Duodenal mucosa (tissue), 2 donors: ENCODE measurements around the gene GNB5.

ENCODE experiments used
- H3K27ac ChIP-seq: one replicate; pipeline ENCODE4 v1.7.0; 2013; ENCODE audit warnings: low read depth, low read length
- H3K27me3 ChIP-seq, 2 donors: one replicate each; pipeline ENCODE4 v1.7.0; 2013; ENCODE audit warnings: low read length in 2 of 2, control low read depth in 1 of 2; ENCODE audit not compliant: insufficient read depth in 2 of 2, control insufficient read depth in 1 of 2
- H3K36me3 ChIP-seq, 2 donors: one replicate each; pipeline ENCODE4 v1.7.0; 2013; ENCODE audit warnings: low read length in 2 of 2, control low read depth in 1 of 2; ENCODE audit not compliant: insufficient read depth in 2 of 2, control insufficient read depth in 1 of 2
- H3K4me1 ChIP-seq, 2 donors: one replicate each; pipeline ENCODE4 v1.7.0; 2013; ENCODE audit warnings: low read length in 2 of 2, control low read depth in 1 of 2; ENCODE audit not compliant: insufficient read depth in 2 of 2, control insufficient read depth in 1 of 2
- H3K4me3 ChIP-seq, 2 donors: one replicate each; pipeline ENCODE4 v1.7.0; 2013; ENCODE audit warnings: low read length in 2 of 2, low read depth in 1 of 2
- H3K9ac ChIP-seq, 2 donors: one replicate each; pipeline ENCODE4 v1.7.0; 2013; ENCODE audit warnings: low read length in 2 of 2, low read depth in 1 of 2
- H3K9me3 ChIP-seq, 2 donors: one replicate each; pipeline ENCODE4 v1.7.0; 2013; ENCODE audit warnings: low read length in 2 of 2, control low read depth in 1 of 2; ENCODE audit not compliant: control insufficient read depth in 1 of 2

GNB5 gene

DNA sequence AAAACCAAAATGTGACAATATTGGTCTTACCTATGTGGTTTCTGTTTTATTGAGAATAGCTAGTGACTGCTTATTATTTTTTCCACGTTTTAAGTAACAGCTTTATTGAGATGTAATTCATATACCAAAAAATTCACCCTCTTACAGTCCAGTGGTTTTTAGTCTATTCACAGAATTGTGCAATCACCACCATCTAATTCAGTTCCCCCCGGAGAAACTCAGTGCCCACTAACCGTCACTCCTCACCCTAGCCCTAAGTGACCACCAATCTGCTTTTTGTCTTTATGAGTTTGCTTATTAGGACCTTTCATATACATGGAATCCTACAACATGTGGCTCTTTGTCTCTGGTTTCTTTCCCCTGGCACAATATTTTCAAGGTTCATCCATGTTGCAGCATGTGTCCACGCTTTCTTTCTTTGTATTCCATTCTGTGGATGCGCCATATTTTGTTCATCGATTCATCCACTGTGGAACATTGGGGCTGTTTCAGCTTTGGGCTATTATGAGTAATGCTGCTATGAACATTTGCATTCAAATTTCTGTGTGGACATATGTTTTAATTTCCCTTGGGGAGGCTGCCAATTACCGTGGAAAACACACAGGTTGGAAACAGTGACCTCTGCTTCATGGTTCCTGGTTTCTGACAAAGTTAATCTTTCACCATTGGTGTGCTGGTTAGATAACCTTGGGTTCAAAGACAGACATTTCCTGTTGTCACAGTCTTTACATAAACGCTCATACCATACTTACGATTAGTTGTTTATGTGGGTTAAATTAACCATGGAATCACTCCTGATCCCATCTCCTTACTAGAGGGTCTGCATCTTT is 75.4 kb downstream of the GNB5 start:
- peak overlapping the region; percentile 23 for H3K27ac ChIP-seq
- H3K9ac ChIP-seq, result no peak overlapping the region
- peak overlapping the region in 1 of 2 donors; percentile 7 for H3K4me3 ChIP-seq
- H3K9me3 ChIP-seq, result no peaks in the 10 kb centered on the region
- no peaks in the 10 kb centered on the region for H3K36me3 ChIP-seq
- H3K4me1 ChIP-seq, result peaks cover 14 to 16% of the 10 kb centered on the region in 2 donors
- no peaks in the 10 kb centered on the region for H3K27me3 ChIP-seq

DNA sequence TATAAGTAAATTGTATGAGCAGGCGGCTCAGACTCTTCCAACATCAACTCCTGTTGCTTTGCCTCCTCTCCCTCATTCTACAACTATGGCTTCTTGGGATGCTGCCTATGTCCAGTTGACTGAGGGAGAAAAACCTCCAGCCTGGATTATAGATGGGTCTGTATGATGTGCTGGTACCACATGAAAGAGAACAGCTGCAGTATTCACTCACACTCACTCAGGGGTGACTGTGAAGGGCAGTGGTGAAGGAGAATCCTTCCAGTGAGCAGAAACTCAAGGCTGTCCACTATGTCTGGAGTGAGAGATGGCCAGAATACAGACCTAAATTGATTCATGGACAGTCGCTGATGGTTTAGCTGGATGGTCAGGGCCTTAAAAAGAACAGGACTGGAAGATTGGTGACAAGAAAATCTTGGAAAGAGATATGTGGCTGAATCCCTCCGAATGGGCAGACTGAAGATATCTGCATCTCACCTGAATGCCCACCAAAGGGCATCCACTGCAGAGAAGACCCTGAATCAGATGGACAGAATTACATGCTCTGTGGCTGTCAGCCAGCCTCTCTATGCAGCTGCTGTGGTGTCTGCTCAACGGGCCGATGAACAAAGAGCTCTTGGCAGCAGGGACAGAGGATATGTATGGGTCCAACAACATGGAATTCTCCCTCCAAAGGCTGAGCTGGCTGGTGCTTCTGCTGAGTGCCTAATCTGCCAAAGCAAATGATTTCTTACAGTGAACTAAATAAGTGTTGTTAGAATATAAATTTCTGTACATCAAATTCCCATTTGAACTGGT is 76.7 kb downstream of the GNB5 start:
- Histone ChIP-seq H3K9ac (no peak overlapping the region), H3K36me3 (no peaks in the 10 kb centered on the region), H3K4me1 (peaks cover 14 to 16% of the 10 kb centered on the region in 2 donors), H3K27me3 (no peaks in the 10 kb centered on the region), H3K4me3 (no peak overlapping the region), H3K9me3 (no peaks in the 10 kb centered on the region), H3K27ac (no peak overlapping the region)

DNA sequence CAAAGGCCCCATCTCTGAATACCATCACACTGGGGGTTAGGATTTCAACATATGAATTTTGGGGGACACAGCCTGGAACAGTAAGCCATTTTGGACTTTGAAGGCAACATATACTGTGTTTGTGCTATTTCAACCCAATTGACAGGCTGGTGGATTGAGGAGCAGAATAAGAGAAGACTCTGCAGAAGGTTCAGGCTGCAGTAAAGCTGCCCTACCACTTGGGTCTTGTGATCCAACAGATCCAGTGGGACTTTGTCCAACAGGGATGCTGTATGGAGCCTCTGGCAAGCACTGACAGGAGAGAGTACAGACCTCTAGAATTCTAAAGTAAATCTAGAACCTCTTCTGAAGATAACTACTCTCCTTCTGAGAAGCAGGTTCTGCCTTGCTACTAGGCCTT is 77.5 kb downstream of the GNB5 start:
- no peaks in the 10 kb centered on the region for H3K27me3 ChIP-seq
- no peak overlapping the region for H3K27ac ChIP-seq
- no peaks in the 10 kb centered on the region for H3K9me3 ChIP-seq

DNA sequence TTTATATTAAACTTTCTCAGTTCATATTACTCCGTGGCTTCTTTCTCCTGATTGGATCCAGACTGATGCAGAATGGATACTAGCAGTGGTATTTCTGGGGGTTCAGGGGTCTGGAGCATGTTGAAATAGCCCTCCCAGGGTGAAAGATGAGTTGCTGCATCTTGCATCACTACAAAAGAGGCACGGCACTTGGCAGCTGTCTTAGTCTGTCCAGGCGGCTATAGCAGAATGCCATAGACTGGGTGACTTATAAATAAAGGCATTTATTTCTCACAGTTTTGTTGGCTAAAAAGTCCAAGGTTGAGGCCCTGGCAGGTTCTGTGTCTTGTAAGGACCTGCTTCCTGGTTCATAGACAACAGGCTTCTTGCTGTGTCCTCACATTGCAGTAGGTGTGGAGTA is 78.0 kb downstream of the GNB5 start:
- no peaks in the 10 kb centered on the region for H3K9me3 ChIP-seq
- H3K9ac ChIP-seq, result no peak overlapping the region
- no peak overlapping the region for H3K27ac ChIP-seq
- H3K4me3 ChIP-seq, result no peak overlapping the region
- H3K36me3 ChIP-seq, result no peaks in the 10 kb centered on the region
- no peaks in the 10 kb centered on the region for H3K27me3 ChIP-seq
- H3K4me1 ChIP-seq, result peaks cover 14 to 16% of the 10 kb centered on the region in 2 donors

More for the DNA sequence above, 77.5 kb downstream of the GNB5 start:
- no peaks in the 10 kb centered on the region for H3K36me3 ChIP-seq
- no peak overlapping the region for H3K4me3 ChIP-seq
- H3K4me1 ChIP-seq, result peaks cover 14 to 16% of the 10 kb centered on the region in 2 donors
- H3K9ac ChIP-seq, result no peak overlapping the region

DNA sequence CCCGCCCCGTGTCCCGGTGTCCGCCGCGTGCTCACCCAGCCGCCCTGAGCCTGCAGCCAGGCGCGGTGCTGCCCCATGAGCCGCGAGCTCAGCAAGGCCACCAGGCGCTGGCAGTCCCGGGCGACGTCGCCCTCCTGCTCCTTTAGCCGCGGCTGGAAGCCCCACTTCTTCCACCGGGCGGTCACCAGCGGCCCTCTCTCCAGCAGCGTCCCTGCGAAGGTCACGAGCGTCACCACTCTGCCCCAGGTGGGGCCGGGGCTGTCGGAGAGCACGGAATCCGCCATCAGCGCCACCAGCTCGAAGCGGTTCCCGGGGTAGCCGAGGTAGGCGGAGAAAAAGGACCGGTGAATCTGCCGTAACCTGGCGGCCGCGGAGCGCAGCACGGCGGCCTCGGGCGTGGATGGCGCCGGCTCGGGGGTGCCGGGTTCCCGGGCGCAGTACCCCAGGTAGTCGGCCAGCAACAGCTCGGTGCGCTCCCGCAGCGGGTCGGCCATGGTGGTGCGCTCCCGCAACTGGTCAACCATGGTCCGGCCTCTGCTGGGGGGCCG is 78.9 kb downstream of the GNB5 start:
- H3K27ac ChIP-seq, result no peak overlapping the region
- no peaks in the 10 kb centered on the region for H3K36me3 ChIP-seq
- H3K4me3 ChIP-seq, result peak overlapping the region; percentile 55 to 58
- H3K4me1 ChIP-seq, result peaks cover 14 to 16% of the 10 kb centered on the region in 2 donors
- H3K9me3 ChIP-seq, result no peaks in the 10 kb centered on the region
- no peaks in the 10 kb centered on the region for H3K27me3 ChIP-seq
- peak overlapping the region in 1 of 2 donors; percentile 65 for H3K9ac ChIP-seq

DNA sequence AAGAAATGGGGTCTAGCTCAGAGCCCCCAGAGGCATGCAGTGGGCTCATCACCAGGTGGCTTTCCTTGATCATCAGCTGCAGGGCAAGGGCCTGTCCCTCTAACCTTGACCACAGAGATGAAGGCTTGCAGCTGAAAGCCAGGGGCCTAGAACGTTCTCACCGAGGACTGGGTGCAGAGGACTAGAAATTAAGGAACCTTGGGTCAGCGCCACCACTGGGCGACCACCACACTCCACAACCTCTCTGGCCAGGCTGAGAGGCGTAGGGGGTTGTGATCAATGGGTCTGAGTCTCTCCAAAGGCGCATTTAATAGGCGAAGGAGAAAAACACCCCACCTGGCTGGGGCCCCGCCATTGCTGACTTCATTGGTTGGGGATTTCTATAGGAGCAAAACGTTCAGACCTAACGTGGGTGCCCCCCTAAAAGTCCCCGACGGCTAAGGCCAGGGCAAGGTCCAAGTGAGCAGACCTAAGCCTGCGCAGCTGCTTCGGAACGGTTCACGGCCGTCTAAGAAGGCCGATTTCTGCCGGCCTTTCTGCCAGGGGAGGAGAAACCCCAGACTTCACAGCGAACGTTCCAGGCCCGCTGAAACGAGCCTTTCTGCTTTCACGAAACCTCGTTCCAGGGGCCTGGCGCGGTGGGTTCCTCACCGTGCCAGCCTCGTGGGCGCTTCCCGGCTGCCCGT is 79.5 kb downstream of the GNB5 start:
- Histone ChIP-seq H3K27ac (no peak overlapping the region), H3K9ac (peak overlapping the region in 1 of 2 donors; percentile 65)

DNA sequence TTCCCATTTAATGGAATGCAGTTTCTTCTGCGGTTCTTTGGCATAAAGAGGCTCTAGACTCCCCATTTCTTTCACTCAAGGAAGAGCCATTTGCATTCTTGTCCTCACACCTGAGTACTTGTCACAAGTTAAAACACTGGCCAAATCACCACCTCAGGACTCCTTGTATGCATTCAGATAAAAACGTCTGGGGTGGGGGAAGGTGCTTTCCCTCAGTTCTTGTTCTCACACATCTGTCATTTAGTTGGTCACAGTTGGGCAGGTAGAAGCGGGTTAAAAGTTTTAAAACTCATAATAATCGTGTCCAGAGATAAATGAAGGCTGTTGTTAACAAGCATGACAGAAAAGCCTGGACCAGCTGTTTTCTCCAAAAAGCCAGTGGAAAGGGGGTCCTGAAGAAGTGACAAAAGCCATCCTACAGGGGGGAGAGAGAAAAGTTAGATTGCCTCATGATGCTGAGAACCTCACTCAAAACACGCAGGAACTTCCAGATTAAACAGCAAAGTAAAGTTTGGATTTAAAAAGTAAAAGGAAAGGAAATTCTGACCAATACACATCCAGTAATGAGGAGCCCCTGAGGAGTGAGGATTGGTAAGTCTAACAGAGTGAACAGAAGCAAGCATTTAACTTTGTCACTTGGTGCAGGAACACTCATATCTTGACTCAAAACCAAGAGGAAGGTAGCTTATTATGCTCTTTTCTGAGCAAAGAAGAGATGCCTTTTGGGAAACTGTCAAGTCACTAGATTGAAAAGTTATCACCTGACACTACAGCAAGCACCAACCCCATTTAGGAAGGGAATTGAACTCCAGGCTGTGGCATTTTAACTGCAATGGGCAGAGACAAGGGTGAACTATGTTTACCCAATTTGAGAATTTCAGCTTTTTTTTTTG is 81.4 kb downstream of the GNB5 start:
- no peak overlapping the region for H3K27ac ChIP-seq
- no peak overlapping the region for H3K4me3 ChIP-seq
- H3K9ac ChIP-seq, result no peak overlapping the region
- H3K27me3 ChIP-seq, result no peaks in the 10 kb centered on the region
- H3K9me3 ChIP-seq, result no peaks in the 10 kb centered on the region
- no peaks in the 10 kb centered on the region for H3K36me3 ChIP-seq
- H3K4me1 ChIP-seq, result peaks cover 0 to 7% of the 10 kb centered on the region in 2 donors

More for the DNA sequence above, 79.5 kb downstream of the GNB5 start:
- Histone ChIP-seq H3K4me3 (peak overlapping the region; percentile 55 to 58), H3K4me1 (peaks cover 13 to 16% of the 10 kb centered on the region in 2 donors), H3K27me3 (no peaks in the 10 kb centered on the region), H3K9me3 (no peaks in the 10 kb centered on the region), H3K36me3 (no peaks in the 10 kb centered on the region)

DNA sequence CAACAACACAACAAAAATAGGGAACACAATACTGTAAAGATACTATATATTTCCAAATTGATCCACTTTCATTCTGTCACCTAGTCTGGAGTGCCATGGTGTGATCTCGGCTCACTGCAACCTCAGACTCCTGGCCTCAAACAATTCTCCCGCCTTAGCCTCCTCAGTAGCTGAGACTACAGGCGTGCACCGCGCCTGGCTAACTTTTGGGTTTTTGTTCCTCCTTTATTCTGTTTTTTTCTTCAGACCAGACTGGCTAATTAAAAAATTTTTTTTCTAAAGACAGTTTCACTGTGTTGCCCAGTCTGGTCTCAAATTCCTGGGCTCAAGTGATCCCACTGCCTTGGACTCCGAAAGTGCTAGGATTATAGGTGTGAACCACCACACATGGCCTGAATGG is 84.0 kb downstream of the GNB5 start:
- no peak overlapping the region for H3K9ac ChIP-seq
- no peaks in the 10 kb centered on the region for H3K9me3 ChIP-seq
- no peak overlapping the region for H3K4me3 ChIP-seq
- H3K4me1 ChIP-seq, result peaks cover 0 to 5% of the 10 kb centered on the region in 2 donors
- H3K36me3 ChIP-seq, result no peaks in the 10 kb centered on the region
- no peaks in the 10 kb centered on the region for H3K27me3 ChIP-seq
- no peak overlapping the region for H3K27ac ChIP-seq

DNA sequence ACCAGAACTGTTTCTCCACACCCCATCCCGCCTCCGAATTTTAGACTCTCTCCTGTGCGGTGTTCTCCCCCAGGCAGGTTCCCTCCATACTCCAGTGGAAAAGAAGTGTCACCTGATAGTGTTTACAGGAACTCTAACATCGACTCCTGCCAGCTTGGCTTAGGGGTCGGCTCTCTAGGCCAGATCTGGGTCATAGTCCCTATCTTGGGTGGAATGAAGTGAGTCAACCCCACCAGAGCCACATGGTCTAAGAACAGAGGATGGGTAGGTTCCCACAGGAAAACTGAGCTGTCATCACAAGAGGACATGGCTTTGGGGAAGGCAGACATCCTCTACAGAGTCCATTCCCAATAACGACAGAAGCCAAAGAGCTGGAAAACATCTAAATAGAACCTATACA is 84.6 kb downstream of the GNB5 start:
- Histone ChIP-seq H3K27ac (no peak overlapping the region), H3K9me3 (no peaks in the 10 kb centered on the region), H3K4me3 (no peak overlapping the region), H3K27me3 (no peaks in the 10 kb centered on the region), H3K36me3 (no peaks in the 10 kb centered on the region), H3K4me1 (no peaks in the 10 kb centered on the region), H3K9ac (no peak overlapping the region)
